SH-SY5Y (cell line): ENCODE data around the gene CHMP4A.

ENCODE experiments used
- GATA2 ChIP-seq: IDR thresholded peaks from 2 replicates; pipeline ENCODE4 v1.6.1; 2011; ENCODE audit warnings: mild to moderate bottlenecking, low read depth, low read length
- GATA3 ChIP-seq: IDR thresholded peaks from 2 replicates; pipeline ENCODE4 v1.6.1; 2011; ENCODE audit warnings: low read depth, mild to moderate bottlenecking, low read length, moderate library complexity

GRCh38 chr14:24219080-24219479, 5.8 kb upstream of the CHMP4A start:
- TF ChIP-seq GATA3 (no peak), GATA2 (no peak)
